Endodermal cell (in vitro differentiated cells): Measurements from ENCODE around the gene PDE8B. TPM values are rescaled to one million over a fixed set of nuclear protein-coding genes. Genes with fewer than 3 reads are reported as not detected.

ENCODE experiments used
- DNase-seq: peaks from one replicate; pipeline ENCODE4 v3.0.0-alpha.2; 2017
- H3K27ac ChIP-seq: 2 replicates; pipeline ENCODE4 v1.5.1; 2013; ENCODE audit warnings: mild to moderate bottlenecking, low read depth, low read length, moderate library complexity
- H3K27me3 ChIP-seq: 2 replicates; pipeline ENCODE4 v1.6.1; 2013; ENCODE audit warnings: mild to moderate bottlenecking, low read length, moderate library complexity; ENCODE audit not compliant: insufficient read depth, control insufficient read depth, poor library complexity, severe bottlenecking
- H3K36me3 ChIP-seq: 2 replicates; pipeline ENCODE4 v1.7.0; 2013; ENCODE audit warnings: mild to moderate bottlenecking, low read length, moderate library complexity; ENCODE audit not compliant: control insufficient read depth, insufficient read depth
- H3K4me1 ChIP-seq: one replicate; pipeline ENCODE4 v1.7.0; 2013; ENCODE audit warnings: low read length; ENCODE audit not compliant: control insufficient read depth, insufficient read depth
- H3K4me3 ChIP-seq: 2 replicates; pipeline ENCODE4 v1.5.1; 2013; ENCODE audit warnings: mild to moderate bottlenecking, low read length, moderate library complexity
- H3K9ac ChIP-seq: 2 replicates; pipeline ENCODE4 v1.6.1; 2013; ENCODE audit warnings: mild to moderate bottlenecking, low read length, moderate library complexity; ENCODE audit not compliant: poor library complexity, severe bottlenecking; ENCODE audit errors: extremely low read depth
- H3K9me3 ChIP-seq: 2 replicates; pipeline ENCODE4 v1.6.1; 2013; ENCODE audit warnings: mild to moderate bottlenecking, low read length, moderate library complexity; ENCODE audit not compliant: control insufficient read depth
- H3K27ac Mint-ChIP-seq: 2 replicates; pipeline ENCODE4 v1.8.0; 2020; ENCODE audit warnings: mixed read lengths
- H3K27me3 Mint-ChIP-seq: 2 replicates; pipeline ENCODE4 v1.8.0; 2021; ENCODE audit warnings: mild to moderate bottlenecking, mixed read lengths; ENCODE audit not compliant: insufficient read depth
- H3K36me3 Mint-ChIP-seq: 2 replicates; pipeline ENCODE4 v1.8.0; 2020; ENCODE audit warnings: low read depth, mixed read lengths
- H3K4me1 Mint-ChIP-seq: 2 replicates; pipeline ENCODE4 v1.8.0; 2020; ENCODE audit warnings: mixed read lengths
- H3K4me3 Mint-ChIP-seq: 2 replicates; pipeline ENCODE4 v1.8.0; 2020; ENCODE audit warnings: mild to moderate bottlenecking, moderate library complexity, mixed read lengths
- H3K9me3 Mint-ChIP-seq: 2 replicates; pipeline ENCODE4 v1.8.0; 2020; ENCODE audit warnings: mild to moderate bottlenecking, mixed read lengths
- WGBS, 2 experiments: methylation state at CpG; one replicate each; pipeline versions ENCODE4 v1.1.5 to v1.1.7; 2013; ENCODE audit warnings: missing lambda C conversion rate in 2 of 2, mixed read lengths in 1 of 2; ENCODE audit not compliant: insufficient coverage in 1 of 2, insufficient read length in 1 of 2; 5-methylcytosine and 5-hydroxymethylcytosine counted together
- total RNA-seq, 2 donors: library from RNA; stranded (reverse); fragmentation: NEBNext Ultra II Directional in 1 of 2; extraction: Animal tissue kit (Norgen Biotek cat#: 25700) in 1 of 2; gene quantifications; 2 replicates in 1 of 2; 3 replicates in 1 of 2; pipeline ENCODE4 v1.2.1, GENCODE V29; 2021
- TF ChIP-seq, protein P1 (sequence below): fragments of 200-600 bp; sonication (generic); conservative IDR thresholded peaks from 2 replicates; pipeline ENCODE4 v1.5.0; 2021; ENCODE audit warnings: antibody characterized with exemption, mild to moderate bottlenecking

PDE8B gene
- total RNA-seq, 2 donors from 2014 or later = 0.20 to 0.51 TPM

- Histone ChIP-seq H3K27ac (no peak overlapping the region), H3K36me3 (no peaks in the 10 kb centered on the region), H3K9ac (no peak overlapping the region), H3K9me3 (no peaks in the 10 kb centered on the region), H3K4me1 (no peaks in the 10 kb centered on the region), H3K27me3 (no peaks in the 10 kb centered on the region), H3K4me3 (no peak overlapping the region)
- no peak overlapping the region for H3K27ac Mint-ChIP-seq
- H3K9me3 Mint-ChIP-seq = no peaks in the 10 kb centered on the region
- no peaks in the 10 kb centered on the region for H3K4me1 Mint-ChIP-seq
- no peak for DNase-seq
- H3K4me3 Mint-ChIP-seq = no peak overlapping the region
- no peaks in the 10 kb centered on the region for H3K27me3 Mint-ChIP-seq
- 82% methylated on average over 3 of the region's 3 CpGs; no CpG with 5 or more reads in 1 of the 2 experiments for WGBS, 2 experiments
- TF ChIP-seq, protein P1, sequence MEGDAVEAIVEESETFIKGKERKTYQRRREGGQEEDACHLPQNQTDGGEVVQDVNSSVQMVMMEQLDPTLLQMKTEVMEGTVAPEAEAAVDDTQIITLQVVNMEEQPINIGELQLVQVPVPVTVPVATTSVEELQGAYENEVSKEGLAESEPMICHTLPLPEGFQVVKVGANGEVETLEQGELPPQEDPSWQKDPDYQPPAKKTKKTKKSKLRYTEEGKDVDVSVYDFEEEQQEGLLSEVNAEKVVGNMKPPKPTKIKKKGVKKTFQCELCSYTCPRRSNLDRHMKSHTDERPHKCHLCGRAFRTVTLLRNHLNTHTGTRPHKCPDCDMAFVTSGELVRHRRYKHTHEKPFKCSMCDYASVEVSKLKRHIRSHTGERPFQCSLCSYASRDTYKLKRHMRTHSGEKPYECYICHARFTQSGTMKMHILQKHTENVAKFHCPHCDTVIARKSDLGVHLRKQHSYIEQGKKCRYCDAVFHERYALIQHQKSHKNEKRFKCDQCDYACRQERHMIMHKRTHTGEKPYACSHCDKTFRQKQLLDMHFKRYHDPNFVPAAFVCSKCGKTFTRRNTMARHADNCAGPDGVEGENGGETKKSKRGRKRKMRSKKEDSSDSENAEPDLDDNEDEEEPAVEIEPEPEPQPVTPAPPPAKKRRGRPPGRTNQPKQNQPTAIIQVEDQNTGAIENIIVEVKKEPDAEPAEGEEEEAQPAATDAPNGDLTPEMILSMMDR = no peak
- H3K36me3 Mint-ChIP-seq = no peaks in the 10 kb centered on the region
Measured at GRCh38 chr5:77281969-77282336, 71.5 kb downstream of the PDE8B start.

DNA sequence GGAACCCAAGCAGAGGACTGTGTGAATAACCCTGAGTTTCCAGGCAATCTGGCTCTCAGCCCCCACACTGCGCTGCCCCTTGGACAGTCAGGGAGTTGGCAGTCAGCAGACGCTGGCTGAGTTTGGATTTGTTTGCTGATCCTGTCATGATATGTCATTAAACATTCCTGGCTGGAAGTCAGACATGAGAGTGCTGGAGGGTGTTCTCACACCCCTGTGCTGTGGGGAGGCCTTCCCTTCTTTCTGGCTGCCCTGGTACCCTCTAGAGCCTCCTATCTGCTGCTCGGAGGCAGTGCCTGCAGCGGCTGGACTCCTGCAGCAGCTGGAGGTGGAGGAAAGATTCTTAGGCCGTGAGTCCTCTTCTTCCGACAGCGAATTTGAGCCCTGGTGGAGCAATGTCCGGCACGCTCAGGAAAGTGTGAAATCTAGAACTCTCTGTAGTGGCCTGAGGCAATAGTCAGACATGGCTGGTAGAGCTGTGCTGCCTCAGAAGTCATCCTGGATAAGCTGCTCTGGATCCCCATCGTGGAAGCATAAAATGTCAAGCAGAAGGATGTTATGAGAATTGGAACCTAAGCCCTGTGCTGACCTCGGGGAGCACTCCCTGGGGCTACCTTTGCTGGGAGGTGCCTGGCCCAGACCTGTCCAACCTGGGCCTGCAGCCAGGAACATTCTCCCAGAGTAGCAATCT is 72.0 kb downstream of the PDE8B start:
- no peaks in the 10 kb centered on the region for H3K27me3 Mint-ChIP-seq
- H3K27ac ChIP-seq = no peak overlapping the region
- no peaks in the 10 kb centered on the region for H3K9me3 ChIP-seq
- no peaks in the 10 kb centered on the region for H3K4me1 Mint-ChIP-seq
- no peaks in the 10 kb centered on the region for H3K27me3 ChIP-seq
- 86 to 90% methylated on average over 8 to 11 of the region's 11 CpGs for WGBS, 2 experiments
- TF ChIP-seq, protein P1 = peak; percentile 63
- no peaks in the 10 kb centered on the region for H3K36me3 Mint-ChIP-seq
- H3K27ac Mint-ChIP-seq = no peak overlapping the region
- no peak overlapping the region for H3K4me3 Mint-ChIP-seq
- H3K4me3 ChIP-seq = no peak overlapping the region
- H3K4me1 ChIP-seq = no peaks in the 10 kb centered on the region
- no peaks in the 10 kb centered on the region for H3K36me3 ChIP-seq
- peak; percentile 65 for DNase-seq
- H3K9me3 Mint-ChIP-seq = no peaks in the 10 kb centered on the region
- H3K9ac ChIP-seq = no peak overlapping the region

DNA sequence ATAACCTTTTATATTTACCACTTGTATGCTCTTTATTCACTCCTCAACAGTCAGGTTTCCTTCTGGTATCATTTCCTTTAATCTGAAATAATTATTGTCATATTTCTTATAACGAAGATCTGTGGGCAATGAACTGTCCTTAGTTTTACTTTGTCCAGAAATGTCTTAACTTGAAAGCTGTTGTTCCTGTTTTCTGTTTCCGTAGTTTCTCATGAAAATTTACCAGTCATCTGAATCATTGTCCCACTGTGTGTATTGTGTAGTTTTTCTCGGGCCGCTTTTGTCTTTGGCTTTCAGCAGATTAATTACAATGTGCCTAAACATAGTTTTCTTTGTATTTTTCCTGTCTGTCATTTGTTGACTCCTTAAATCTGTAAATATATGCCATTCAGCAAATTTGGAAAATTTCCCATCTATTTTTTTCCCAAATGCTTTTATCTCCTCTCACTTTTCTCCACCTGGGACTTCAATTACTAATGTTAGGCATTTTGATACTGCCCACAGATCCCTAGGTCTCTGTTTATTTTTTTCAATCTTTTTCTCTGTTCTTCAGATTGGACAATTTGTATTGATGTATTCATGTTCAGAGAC is 74.9 kb downstream of the PDE8B start:
- DNase-seq = no peak
- H3K27ac ChIP-seq = no peak overlapping the region
- H3K36me3 ChIP-seq = no peaks in the 10 kb centered on the region
- Mint-ChIP-seq H3K9me3 (no peaks in the 10 kb centered on the region), H3K27ac (no peak overlapping the region), H3K4me1 (no peaks in the 10 kb centered on the region), H3K27me3 (peaks cover 3% of the 10 kb centered on the region), H3K36me3 (no peaks in the 10 kb centered on the region), H3K4me3 (no peak overlapping the region)
- H3K4me1 ChIP-seq = peaks cover 4% of the 10 kb centered on the region
- no peak overlapping the region for H3K9ac ChIP-seq
- TF ChIP-seq, protein P1 = no peak
- no peak overlapping the region for H3K4me3 ChIP-seq
- peaks cover 2% of the 10 kb centered on the region for H3K27me3 ChIP-seq
- 93 to 100% methylated on average over 1 to 4 of the region's 4 CpGs for WGBS, 2 experiments
- no peaks in the 10 kb centered on the region for H3K9me3 ChIP-seq
